ENCODE results near the gene ENDOV.

GRCh38 chr17:80425835-80426426, 11.0 kb downstream of the ENDOV start:
- TF ChIP-seq, protein P1, sequence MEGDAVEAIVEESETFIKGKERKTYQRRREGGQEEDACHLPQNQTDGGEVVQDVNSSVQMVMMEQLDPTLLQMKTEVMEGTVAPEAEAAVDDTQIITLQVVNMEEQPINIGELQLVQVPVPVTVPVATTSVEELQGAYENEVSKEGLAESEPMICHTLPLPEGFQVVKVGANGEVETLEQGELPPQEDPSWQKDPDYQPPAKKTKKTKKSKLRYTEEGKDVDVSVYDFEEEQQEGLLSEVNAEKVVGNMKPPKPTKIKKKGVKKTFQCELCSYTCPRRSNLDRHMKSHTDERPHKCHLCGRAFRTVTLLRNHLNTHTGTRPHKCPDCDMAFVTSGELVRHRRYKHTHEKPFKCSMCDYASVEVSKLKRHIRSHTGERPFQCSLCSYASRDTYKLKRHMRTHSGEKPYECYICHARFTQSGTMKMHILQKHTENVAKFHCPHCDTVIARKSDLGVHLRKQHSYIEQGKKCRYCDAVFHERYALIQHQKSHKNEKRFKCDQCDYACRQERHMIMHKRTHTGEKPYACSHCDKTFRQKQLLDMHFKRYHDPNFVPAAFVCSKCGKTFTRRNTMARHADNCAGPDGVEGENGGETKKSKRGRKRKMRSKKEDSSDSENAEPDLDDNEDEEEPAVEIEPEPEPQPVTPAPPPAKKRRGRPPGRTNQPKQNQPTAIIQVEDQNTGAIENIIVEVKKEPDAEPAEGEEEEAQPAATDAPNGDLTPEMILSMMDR (IDR thresholded peaks at IDR 0.05): no peak
- no peak for TF ChIP-seq POLR2A (IDR thresholded peaks at IDR 0.05)
